ENCODE measurements around the gene INHBE.
"Not testable (repeated sequence)": the region's sequence is repeated elsewhere in the genome, so short reads cannot be mapped to it uniquely, and the experiment has no call there.

INHBE gene

DNA sequence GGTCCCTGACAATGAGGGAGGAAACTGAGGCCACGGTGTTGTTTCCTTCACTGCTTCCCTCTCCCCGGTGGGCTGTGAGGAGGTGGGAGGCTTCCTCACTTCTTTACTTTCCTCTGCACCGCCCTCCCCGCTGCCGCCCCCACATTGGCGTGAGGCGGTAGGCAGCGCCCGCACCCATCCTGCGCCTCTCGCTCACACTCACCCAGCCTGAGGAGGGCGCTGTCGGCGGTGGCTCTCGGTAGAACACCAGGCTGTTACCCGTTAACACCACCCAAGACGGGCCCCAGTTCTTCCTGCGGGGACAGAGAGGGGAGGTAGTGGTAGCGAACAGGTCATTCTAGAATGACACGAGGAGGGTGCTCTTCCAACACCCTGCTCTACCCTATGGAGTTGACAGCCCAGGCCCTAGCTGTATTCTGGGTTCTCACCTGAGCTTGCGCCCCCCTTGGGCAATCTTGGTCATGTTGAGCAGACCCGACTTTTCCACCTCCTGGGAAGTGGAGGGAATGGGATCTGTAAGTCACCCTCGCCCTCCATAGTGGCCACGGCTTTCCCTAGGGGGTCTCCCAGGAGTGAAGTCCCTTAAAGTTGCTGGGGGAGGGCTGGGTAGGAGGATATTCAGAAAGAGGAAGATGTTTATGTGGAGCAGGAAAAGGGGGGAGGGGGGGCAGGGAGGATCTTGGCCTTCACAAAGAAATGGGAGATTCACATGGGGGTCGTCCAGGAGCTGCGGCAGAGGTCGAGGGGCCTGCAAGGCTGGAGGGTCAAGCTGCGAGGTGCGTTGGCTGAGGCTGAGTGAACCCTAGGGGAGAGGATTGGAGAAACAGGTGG is 21.3 kb downstream of the INHBE start:
- DNase-seq (ENCODE audit: low read depth in 2 of 2) = no peak

DNA sequence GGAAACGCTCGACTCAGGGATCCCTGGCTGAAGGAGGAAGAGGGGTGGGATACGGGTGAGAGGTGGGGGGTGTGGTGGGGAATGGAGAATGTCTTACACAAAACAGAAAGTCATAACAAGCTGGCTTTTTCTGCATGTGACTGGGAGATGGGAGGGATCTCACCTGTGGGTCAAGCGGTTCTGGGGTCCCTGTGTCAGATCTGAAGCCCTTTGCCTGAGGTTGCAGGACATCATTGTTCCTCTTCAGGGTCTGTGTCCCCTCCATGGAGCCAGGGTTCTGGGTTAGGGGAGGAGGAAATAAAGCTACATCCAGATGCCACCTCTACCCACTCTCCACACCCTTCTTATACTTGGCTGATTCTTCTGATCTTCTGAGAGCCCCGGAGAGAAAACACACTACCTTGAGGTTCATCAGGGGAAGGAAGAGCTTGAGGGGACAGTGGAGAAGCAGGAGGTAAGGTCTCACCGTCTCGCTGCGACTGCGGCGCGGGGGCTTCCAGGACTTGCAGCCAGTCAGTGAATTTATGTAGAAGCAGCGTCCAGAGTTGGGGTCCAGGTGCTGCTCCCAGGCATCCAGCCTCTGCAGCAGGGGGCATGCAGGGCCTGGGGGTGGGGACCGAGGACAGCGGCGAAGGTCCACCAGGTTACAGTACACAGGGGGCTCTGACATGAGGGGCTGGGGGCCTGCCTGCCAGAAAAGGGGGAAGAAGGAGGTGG is 22.0 kb downstream of the INHBE start:
- no peak for DNase-seq (ENCODE audit: low read depth in 2 of 2)

DNA sequence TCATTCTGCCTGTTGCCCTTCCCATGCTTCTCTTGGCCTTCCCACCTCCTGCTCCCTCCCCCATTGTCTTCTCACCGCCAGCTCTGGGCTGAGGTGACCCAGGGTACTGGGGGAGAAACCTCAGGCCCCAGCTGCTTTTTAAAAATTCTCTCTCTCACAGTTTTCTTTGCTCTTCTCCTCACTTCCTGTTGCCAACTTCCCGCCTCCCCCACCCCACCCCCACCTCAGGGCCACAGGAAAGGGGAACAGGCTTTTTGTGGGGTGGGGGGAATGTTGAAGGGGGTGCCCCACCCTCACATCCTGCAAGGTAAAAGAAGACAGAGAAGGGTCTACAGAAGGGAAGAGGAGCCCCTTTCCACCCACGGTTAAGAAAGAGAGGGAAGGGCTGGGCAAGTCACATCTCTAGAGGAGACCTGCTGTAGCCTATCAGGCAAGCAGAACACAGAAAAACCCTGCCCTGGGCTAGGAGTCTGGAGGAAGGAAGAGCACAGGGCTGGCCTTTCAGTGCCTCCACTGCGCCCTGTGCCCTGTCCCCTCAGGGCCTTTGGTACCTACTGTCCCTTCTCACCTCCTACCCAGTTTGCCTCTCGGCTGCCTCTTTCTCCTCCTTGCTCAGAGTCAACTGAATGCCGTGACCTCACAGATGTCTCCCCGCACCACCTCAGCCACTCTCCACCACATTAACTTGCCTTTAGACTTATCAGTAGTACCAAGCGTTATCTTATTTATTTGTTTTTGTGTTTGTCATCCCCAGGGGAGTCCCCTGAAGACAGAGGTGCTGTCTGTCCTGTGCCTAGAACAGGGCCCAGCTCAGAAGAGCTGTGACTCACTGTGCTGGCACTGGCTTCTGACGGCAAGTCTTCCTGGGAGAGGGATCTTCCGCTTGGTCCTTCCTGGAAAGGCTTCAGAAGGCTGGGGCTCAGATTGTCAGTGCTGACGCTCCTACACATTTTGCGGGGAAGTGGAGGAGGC is 22.9 kb downstream of the INHBE start:
- no peak for DNase-seq (ENCODE audit: low read depth in 2 of 2)

DNA sequence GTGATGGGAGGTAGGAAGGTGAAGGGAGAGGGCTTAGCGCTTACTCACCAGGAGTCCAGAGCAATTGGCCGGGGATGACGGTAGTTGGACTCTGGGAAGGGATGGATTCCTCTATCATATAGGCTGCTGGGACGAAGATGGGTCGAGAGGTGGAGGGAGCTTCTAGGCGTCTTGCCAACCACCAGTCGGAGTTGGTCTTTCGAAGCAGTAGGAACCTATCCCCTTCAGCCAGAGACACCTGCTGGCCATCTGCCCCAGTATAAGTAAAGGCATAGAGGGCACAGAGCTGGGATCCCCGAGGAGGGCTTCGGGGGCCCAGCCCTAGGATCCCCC is 23.9 kb downstream of the INHBE start:
- DNase-seq (ENCODE audit: low read depth in 2 of 2) = no peak

DNA sequence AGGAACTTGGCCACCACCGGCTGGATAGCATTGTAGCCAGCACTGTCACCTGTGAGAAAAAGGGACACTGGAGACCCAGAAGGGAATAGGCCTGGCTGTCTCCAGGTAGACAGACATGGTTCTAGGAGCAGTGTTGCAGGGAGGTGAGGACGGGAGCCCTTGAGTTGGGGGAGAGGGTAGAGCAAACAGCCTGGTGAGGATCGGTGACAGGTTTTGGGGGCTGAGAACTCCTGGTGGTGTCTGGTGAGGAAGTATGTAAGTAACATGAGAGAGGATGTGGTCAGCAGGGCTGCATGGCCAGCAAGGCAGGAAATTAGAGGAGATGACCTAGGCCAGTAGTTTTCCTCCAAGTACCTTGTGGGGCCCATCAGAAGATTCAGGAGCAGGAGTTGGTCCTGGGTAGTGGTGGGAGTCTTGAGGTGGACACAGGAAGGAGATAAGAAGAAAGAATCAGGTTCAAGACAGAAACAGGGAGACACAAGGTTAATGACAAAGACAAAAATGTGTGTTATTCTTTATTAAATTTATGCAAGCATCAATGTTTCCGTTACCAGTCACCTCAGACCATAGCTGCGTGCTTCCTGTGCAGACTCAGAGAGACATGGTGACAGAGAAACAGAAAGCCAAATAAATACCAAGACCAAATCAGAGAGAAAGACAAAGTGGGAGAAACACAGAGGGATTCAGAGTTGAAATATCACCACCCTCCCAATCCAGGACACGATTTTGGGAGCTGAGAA is 24.4 kb downstream of the INHBE start, which contains the start of gene ARHGAP9:
ARHGAP9 (minus strand) TSS at position 491 of the 740 bp plus-strand sequence; CDS start at position 31, 460 bp downstream.
- no peak for DNase-seq (ENCODE audit: low read depth in 2 of 2)

- no peak for DNase-seq (ENCODE audit: low read depth in 2 of 2)
These were observed 26.6 kb downstream of the INHBE start for GRCh38 chr12:57481671-57482070.

DNA sequence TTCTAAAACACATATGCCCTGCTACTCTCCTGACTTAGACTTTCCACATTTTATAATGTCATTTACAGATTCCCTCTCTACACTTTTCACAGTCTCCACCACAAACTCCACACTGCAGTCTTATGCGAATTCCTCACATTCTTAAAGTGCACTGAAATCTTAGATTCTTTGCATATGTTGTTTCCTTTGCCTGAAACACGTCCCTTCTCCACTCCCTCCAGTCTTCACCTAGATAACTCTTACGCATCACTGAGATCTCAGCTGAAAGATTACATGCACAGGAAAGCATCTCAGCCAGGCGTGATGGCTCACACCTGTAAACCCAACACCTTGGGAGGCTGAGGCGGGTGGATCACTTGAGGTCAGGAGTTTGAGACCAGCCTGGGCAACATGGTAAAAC is 28.4 kb downstream of the INHBE start:
- no peak for DNase-seq (ENCODE audit: low read depth in 2 of 2)

- DNase-seq (ENCODE audit: low read depth in 2 of 2) = no peak
These were observed 30.6 kb downstream of the INHBE start for GRCh38 chr12:57485695-57486094.

- DNase-seq (ENCODE audit: low read depth in 2 of 2) = no peak
These were observed 32.0 kb downstream of the INHBE start for GRCh38 chr12:57487055-57487596.

GRCh38 chr12:57487597-57488401 is 32.7 kb downstream of the INHBE start, which contains the start of gene MARS1:
TSS of gene MARS1 (plus strand) at chr12:57488068. CDS start at chr12:57488091, 23 bp downstream.
- peak; percentile 79 to 83 for DNase-seq (ENCODE audit: low read depth in 2 of 2)

DNA sequence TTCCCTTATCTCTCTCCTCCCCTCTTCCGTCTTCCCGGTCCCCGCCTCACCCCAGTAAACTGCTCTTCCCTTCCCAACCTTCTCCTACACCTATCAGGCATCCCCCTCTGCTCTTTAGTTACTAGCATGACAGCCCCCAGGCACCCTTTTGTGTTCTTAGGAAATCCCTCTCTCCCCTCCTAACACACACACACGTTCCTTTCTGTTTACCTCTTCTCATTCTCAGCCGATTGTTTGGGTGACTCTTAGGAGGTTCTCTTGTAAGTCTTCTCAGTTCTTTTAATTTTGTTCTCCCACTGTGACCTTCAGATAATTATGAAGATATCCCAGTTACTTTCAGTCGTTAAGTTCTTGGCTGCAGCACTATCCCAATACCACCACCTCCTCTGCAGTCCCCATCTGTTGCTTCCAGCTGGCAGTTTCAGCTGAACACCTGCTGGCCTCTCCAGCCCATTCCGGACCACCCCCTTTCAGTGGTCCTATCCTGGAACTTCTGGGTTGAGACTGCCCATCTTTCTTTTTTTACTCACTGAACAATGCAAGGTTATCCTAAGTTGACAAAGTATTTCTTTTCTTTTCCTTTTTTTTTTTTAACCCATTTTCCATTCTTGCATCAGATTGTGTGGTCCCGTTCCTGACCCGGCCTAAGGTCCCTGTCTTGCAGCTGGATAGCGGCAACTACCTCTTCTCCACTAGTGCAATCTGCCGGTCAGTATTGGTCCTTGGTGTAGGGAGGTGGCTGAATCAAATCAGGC is 33.5 kb downstream of the INHBE start:
- DNase-seq (ENCODE audit: low read depth in 2 of 2) = no peak

DNA sequence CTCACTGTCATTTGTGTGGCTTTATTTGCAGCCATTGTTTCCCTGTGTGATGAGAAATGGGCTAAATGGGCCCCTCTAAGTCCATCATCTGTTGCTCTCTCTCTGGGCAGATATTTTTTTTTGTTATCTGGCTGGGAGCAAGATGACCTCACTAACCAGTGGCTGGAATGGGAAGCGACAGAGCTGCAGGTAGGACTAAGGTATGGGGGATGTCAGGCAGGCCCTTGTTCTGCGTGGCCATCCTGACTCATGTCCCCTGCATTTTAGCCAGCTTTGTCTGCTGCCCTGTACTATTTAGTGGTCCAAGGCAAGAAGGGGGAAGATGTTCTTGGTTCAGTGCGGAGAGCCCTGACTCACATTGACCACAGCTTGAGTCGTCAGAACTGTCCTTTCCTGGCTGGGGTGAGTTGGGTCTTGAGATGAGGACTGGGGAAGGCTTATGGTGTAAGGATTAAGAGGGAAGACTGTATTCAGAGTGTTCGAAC is 34.1 kb downstream of the INHBE start:
- DNase-seq (ENCODE audit: low read depth in 2 of 2) = no peak

DNA sequence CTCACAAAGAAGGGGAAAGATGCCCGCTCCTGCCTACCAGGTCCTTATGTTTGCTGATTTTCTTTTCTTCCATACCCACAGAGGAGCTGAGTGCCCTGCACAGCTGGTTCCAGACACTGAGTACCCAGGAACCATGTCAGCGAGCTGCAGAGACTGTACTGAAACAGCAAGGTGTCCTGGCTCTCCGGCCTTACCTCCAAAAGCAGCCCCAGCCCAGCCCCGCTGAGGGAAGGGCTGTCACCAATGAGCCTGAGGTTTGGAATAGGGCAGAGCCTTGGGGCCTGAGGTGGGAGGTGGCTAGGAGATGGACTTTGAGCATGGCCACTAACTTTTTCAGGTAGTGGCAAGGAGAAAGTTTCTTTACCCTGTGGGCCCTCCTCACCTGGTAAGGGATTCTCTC is 35.0 kb downstream of the INHBE start:
- DNase-seq (ENCODE audit: low read depth in 2 of 2) = no peak

DNA sequence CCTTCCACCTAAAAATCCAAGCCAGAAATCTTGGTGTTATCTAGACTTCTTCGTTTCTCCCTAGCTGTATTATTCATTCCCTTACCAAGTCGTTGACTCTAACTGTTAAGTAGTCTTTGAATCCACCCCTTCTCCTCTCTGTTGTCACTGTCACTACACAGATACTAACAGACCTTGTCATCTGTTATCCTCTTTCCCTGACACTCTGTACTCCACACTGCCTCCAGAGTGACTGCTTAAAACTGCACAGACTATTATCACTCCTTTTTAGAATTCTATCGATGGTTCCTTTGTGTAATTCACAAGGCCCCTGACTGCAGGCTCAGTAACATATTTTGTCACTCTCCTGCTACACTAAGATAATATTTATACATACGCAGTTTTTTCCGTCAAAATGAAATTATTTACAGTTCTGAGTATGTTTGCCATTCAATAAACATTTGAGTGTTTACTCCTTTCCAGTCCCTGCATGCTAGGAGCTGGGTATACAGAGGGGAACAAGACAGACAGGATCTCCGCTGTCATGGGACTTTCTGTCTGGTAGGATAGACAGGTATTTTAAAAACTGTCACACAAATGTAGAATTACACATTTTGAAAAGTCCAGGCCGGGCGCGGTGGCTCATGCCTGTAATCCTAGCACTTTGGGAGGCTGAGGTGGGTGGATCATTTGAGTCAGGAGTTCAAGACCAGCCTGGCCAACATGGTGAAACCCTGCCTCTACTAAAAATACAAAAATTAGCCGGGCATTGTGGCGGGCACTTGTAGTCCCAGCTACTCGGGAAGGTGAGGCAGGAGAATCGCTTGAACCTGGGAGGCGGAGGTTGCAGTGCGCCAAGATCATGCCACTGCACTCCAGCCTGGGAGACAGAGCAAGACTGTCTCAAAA is 36.5 kb downstream of the INHBE start:
- no peak for DNase-seq (ENCODE audit: low read depth in 2 of 2)

GRCh38 chr12:57495051-57495701 is 40.1 kb downstream of the INHBE start:
- DNase-seq (ENCODE audit: low read depth in 2 of 2) = not testable (repeated sequence)

GRCh38 chr12:57496822-57497221 is 41.7 kb downstream of the INHBE start:
- DNase-seq (ENCODE audit: low read depth in 2 of 2) = no peak

Measured in stimulated activated CD8-positive, alpha-beta memory T cell treated with anti-CD3 and anti-CD28 coated beads, Interleukin-2, amount 100 ng/mL, for 1 hour (primary cell).